NCI-H128 (cell line): ENCODE data around the gene ECT2.
"Not testable (repeated sequence)": the region's sequence is repeated elsewhere in the genome, so short reads cannot be mapped to it uniquely, and the experiment has no call there.

ENCODE experiments used
- DNase-seq: peaks from one replicate; lab custom pipeline; 2025; ENCODE audit not compliant: unreplicated experiment; lab: John Stamatoyannopoulos, UW

ECT2 gene

DNA sequence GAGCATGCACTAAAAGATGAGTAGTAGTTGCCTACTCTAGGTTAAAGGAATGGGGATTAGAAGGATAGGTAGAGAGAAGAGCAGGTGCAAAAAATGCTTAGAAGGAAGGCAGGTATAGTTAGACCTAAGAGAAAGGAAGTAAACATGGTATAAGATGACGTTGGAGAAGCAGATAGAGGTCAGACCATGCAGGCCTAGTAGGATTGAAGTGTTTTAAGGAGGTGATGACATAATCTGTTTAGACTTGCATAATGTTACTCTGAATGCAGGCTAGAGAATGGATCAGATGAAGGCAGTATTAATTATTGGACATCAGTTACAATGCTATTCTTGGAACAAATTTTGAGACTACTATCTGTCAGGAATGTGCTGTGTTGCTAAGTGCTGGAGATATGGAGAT is 11.1 kb upstream of the ECT2 start:
- DNase-seq = no peak

DNA sequence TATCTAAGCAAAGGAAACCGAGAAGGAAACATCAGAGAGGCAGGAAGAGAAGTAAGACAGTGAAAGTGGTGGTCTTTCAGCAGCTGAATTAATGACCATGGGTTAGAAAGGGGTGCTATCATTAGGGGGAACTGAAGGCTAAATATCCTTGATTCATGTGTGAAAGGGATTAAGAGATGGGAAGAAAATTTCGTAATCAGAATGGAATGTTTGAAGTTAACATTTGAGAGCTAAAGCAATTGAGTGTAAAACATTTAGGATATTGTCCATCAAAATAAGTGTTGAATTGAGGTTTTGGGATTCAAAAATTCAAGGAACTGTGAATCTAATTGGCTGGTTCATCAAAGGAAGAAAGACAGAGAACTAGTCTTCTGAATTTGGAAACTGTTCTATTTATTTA is 4.1 kb upstream of the ECT2 start:
- no peak for DNase-seq

DNA sequence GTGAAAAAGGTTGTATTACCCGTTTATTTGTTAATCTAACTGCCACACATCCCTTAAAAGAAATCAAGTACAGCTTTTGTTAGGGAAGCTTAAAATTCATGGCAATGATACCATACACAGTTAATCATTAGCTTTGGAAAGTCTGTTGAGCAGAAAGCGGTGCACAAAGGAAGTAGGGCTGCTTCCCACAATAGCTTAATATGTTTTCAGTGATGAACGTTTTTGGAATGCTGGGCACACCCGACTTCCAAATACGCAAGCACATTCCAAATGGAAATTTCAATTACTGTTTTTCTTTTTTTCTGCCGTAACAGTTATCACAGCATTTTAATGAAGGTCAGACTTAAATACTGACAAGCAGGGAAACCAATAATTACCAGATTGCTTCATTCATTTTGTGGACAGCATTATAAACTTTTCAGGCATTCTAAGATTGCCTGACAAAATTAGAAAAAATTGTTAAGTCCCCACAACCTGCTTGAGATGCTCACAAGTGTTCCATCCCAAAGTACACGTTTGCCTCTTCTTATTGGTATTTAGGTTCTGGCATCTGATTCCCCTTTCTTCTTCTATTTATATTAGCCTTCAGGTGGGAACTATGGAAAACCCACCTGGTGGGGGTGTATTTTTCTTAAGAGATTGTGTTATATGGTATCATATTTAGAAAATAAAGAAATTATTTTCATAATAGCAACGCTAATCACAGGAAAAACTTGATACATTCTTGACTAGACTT is 1.1 kb upstream of the ECT2 start:
- no peak for DNase-seq

DNA sequence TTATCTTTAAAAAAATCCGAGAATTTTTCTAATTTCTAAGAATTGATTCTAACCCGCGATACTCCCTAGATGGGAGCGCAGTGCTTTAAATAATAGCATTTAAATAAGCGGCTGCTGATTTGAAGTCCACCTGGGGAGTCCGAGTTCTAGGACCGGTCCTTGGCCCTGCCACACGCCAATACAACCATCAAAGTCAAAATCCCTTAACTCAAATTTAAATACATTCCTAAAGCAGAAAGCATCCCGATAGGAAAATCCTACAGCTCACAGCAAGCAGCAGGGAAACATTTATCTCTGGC is 508 bp upstream of the ECT2 start:
- DNase-seq = no peak

DNA sequence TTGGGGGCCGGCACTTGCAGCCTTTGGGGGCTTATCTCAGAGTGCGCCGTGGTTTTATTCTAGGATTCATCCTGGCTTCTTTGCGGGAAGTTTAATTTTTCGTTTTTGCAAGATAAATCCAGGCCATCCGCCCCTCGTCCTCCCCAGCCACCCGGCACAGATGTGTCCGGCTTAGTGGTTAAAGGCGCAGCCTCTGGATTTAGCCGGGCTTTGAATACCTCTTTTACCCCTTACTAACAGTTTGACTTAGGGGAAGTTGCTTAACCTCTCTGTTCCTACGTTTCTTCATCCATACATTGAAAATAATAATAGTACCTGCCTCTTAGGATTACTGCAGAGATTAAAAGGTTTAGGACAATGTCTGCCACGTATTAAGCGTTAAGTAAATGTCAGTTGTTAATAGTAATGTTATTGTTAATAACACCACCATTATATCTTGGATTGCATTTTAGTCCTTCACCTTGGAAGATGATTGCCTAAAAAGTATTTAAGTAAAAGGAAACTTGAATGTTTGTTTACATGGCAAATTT is 714 bp downstream of the ECT2 start:
- no peak for DNase-seq

DNA sequence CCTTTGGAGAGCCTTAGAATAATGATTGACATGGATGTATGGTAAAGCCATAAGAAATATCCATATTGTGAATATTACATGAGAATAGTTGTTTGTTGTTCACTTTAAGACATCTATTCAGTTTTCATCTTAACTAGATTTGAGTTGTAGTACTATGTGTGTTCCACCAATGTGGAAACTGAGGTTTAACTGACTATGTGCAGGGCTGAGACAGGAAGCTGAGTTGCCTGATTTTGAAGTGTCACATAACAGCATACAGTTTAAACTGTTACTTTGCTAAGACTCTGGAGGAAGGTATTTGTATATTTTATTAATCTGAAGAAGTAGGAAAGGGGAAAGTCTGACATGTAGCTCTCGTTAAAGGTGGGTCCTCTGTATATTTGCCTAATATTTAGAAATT is 2.1 kb downstream of the ECT2 start:
- no peak for DNase-seq

DNA sequence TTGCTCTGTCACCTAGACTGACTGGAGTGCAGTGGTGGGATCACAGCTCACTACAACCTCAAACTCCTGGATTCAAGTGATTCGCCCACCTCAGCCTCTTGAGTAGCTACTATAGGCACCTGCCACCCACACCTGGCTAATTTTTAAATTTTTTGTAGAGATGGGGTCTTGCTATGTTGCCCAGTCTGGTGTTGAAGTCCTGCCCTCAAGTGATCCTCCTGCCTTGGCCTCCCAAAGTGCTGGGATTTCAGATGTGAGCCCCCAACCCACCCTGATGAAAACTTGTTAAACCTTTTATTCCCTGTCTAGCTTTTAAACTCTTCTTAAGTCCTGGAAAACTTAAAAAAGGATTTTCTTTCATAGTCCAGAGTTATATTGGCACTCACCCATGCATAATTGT is 2.6 kb downstream of the ECT2 start:
- no peak for DNase-seq

DNA sequence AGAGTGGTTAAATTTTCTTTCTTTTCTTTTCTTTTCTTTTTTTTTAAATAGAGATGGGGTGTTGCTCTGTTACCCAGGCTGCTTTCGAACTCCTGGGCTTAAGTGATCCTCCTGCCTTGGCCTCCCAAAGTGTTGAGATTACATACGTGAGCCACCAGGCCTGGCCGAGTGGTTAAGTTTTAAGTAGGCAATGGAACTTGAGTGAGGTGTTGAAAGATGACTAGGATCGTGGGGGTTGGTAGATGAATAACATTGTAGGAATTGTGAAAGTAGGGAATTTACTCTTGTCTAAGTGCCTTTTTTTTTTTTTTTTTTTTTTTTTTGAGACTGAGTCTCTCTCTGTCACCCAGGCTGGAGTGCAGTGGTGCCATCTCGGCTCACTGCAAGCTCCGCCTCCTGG is 9.9 kb downstream of the ECT2 start:
- not testable (repeated sequence) for DNase-seq

DNA sequence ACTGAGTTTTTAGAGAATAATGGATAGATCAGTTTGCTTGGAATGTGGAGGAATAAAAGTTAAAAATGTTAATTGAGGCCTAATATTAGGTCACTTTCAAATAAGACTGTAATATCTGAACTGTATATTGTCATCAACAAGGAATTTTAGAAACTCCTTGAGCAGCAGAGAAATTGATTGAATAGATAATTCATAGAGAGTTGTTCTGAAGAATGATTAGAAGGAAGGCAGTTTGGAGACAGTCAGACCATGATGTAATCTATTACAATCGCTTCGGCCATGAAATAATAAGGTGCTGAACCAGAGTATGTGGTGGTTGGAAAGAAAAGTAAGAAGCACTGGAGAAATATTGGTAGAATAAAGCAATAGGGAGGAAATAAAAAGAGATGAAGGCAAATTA is 15.7 kb downstream of the ECT2 start:
- no peak for DNase-seq

DNA sequence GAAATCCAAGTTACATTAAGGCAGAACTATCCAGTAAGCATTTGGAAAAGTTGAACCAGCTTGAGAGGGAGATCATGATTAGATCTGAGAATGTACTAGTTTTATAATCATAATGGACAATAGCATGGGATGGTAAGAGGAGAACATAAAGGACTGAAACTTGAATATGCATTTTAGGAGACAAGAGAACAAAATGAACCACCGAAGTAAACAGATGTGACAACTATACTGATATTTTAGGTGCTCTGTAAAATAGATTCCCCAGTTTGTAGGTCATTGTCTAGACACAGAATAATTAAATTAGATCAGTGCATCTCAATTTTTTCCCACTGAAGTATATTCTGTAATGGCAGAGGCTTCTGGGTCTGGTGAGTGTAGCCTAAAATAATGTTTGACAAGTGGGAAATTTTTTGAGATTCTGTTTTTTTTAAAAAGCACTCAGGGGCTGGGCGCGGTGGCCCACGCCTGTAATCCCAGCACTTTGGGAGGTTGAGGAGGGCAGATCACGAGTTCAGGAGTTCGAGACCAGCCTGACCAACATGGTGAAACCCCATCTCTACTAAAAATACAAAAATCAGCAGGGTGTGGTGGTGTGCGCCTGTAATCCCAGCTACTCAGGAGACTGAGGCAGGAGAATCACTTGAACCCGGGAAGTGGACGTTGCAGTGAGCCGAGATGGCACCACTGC is 16.3 kb downstream of the ECT2 start:
- DNase-seq = no peak

DNA sequence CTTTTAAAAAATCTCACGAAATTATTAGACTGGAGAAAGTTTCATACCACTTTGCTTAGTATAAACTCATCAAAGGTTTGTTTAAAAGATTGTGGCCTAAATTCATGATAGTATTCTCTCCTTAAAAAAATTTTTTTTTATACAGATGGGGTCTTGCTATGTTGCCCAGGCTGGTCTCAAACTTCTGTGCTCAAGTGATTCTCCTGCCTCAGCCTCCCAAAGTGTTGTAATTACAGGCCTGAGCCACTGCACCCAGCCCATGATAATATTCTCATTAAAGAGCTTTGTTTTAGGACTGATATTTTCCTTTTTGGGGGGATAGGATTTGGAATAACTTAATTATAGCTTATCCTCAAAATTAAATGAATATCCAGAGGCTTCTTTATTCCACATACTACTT is 19.9 kb downstream of the ECT2 start:
- no peak for DNase-seq

DNA sequence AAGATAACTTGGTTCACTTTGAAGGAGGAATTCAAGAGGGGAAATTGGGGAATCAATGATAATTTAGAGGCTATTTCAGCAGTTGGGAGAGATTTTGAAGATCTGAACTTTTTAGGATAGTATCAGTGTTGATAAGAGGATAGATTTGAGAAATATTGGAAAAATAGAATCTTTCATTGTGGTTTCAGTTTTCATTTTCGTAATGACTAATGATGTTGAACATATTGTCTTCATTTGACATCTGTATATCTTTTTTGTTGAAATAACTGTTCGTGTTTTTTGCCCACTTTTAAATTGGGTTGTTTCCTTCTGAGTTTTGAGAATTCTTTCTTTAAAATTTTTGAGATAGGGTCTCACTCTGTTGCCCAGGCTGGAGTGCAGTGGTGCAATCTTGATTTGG is 21.1 kb downstream of the ECT2 start:
- no peak for DNase-seq

DNA sequence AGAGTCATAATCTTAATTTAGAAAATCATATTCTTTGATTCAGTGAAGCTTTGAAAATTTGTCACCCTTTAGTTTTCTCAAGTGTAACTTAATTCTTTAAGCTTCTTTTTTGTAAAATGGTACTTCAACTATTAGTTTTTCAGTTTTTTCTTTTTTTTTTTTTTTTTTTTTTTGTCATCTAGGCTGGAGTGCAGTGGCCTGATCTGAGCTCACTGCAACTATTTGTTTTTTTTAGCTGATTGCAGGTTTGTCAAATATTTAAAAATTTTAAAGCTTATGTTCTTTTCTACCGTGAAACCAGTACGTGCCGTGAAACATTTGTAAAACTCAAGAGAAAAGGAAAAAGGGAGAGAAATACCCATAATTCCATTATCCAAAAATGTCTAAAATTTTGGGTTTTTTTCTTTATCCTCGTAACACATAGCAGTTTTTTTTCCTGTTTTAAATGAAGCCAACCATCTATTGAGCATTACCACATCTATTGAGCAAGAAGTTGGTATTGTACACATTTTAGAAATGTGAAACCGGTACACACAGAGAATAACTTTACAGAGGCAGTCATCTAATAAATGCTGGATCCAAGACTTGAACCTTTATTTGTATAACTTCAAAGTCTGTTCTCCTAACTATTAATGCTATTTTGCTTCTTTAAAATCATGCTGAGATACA is 25.7 kb downstream of the ECT2 start:
- no peak for DNase-seq

DNA sequence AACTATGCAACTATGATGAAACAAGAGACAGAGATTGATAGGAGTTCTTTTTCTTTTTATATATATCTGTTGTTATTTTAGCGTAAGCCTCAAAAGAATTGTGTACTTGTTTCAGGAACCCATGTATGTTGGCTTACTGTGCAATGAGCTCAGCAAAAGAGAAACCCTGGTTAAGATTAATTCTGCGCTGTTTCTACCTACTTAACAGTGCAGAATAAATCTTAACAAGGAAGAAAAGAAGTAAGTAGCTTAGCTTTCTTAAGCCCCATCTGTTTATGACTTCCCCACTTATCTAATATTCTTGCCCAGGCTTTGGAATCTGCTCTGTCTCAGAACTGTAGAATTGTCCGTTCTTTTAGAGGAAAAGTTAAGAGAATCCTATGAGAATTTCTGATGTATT is 27.4 kb downstream of the ECT2 start:
- no peak for DNase-seq

DNA sequence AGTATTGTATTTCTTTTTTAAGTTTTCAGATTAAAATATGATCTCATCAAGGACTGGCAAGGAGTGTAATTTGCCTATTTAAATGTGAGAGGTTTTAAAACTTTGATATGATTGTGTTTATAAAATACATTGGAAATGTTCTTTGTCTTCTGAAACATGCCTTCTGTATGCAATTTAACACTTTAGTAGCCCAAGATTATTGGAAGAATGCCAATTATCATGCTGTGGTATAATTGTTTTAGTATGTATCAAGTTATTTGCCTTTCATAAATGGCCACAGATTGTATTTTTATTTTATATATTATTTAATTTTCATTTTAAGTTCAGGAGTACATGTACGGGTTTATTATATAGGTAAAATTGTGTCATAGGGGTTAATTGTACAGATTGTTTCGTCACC is 31.7 kb downstream of the ECT2 start:
- DNase-seq = no peak

DNA sequence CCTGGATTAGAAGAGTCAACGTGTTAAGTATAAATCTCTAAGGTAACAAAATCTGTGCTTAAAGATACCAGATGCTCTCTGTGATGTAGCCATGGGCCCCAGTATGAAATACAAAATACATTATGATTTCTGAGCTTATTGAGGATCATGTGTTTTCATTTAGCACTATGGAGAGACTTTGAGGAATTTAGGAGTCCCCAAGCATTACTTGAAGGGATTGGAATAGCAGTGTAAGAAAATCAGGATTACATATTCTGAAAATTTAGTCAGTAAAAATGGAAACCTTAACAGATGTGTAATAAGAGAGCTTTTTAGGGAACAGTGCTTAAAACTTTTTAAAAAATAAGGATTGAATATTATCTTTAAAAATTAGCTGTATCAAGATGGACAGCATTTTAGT is 35.5 kb downstream of the ECT2 start:
- no peak for DNase-seq

DNA sequence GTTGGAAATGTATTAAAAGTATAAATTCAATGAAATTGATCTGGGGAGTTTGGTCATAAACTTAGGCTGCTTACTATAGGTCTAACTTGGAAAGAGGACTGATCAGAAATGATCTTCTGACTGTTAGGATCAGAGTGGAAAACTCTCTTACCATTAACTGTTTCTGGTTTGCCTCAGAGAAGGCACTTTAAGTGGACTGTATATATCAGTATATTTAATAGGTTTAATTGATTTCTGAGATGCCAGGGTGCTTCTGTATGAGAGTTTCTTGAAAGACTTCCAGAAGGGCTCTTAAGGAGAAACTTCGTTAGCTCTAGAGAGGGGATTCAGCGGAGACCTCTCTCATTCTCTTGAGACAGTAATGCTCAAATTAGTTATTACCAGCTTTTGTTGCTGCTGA is 36.5 kb downstream of the ECT2 start:
- DNase-seq = no peak

DNA sequence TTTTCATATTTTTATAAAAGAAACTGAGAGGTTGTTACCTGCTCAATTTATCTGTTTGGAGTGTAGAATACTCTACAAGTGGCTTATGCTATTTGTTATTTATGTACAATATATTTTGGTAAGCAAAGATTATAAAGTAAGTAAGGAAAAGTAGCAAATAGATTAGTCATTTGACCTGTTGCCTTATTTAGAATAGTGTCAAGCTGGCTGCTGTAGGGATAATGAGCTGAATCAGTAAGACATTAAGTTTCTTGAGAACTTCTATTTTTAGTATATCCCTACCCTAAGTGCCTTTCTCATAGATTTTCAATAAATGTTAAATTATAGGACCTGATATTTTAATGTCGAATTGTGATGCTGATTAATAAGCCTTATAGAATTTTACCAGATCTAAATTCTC is 37.2 kb downstream of the ECT2 start:
- DNase-seq = no peak

DNA sequence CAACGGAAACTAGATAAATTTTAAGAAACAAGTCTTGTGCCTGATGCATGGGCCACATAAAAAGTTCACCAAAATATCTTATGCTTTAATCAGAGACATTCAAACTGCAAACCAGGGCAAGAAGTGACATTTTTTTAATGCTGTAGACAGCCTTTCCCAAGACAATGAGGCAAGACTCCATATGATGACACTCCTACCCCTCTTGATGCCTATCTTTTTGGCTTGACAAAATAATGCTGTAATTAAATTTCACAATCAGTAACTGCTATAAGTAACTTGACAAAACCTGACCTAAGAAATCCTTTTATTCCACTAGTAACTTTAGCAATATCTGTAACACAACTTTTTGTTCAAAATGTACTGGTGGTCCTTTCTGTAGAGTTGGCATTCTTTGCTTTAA is 48.7 kb downstream of the ECT2 start:
- no peak for DNase-seq

DNA sequence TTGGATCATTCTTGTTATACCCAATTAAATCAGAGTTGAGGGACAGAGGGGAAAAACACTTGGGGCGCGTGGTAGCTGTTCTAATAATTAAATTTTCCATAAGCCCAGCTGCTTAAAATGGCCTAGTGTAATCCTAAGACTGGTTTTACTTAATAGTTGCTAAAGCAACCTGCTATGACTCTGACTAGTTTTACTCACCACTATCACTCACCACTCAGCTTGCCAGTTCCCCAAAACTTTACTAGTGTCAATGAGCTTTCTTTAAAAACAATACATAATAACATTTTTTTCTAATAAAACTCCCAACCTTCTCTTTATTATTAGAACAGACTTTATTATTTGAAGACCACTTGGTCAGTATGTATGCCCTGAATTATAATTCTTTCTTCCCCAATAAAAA is 49.6 kb downstream of the ECT2 start:
- DNase-seq = no peak

DNA sequence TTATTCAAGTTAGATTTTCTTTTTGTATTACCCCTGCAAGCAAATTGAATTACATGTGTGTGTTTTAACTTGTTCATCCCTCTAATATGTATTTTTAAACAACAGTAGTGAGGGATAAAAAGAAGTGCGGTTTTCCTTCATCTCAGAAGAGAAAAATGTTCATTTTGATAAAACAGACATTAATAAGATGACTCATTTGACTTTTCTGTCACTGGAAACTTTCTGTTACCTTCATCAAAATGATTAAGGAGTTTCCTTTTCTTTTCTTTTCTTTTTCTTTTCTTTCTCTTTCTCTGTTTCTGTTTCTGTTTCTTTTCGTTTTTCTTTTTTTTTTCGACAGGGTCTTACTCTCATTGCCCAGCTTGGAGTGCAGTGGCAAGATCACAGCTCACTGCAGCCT is 53.0 kb downstream of the ECT2 start:
- no peak for DNase-seq

DNA sequence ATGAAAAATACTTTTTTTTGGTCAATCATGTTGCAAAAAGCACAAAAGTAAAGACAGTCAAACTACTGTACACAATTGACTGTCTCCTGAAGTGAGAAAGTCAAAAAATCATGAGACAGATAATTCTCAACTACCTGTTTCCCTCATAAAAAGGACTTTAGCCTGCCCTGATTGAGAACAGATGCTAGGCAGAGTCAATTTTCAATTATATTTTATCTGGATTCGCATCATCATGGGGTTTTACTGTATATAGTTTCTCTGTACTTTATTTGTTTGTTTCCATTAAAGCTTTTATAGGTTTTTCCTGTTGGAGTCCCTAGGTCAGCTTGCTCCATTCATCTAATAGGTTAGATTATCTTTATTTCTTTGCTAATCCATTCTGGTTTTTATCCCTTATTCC is 53.8 kb downstream of the ECT2 start:
- DNase-seq = no peak
